IMR-90 (cell line): ENCODE measurements around the gene COL23A1. TPM values are rescaled to one million over a fixed set of nuclear protein-coding genes. Genes with fewer than 3 reads are reported as not detected.

Experiments
- ATAC-seq: fragments of 200-7000 bp; cut with Tn5 transposase; 2 replicates; pipeline ENCODE4 v1.9.1; 2020; ENCODE audit warnings: low read depth, mild to moderate bottlenecking, moderate library complexity
- BruUV-seq: library from RNA; stranded (reverse); fragments of 400-500 nt; replicated peaks from 2 replicates; lab custom pipeline; 2021; lab: Mats Ljungman, UMichigan
- CTCF ChIA-PET: fragments of 300-600 bp; formaldehyde crosslinking; extraction: SDS; loops from one replicate; lab custom pipeline; 2021; ENCODE audit warnings: antibody characterized with exemption; lab: Yijun Ruan, JAX
- POLR2A ChIA-PET: fragments of 300-600 bp; sonication (Branson Sonifier 250); formaldehyde crosslinking; loops from one replicate; lab custom pipeline; 2022; ENCODE audit warnings: antibody characterized with exemption; ENCODE audit not compliant: unreplicated experiment; lab: Charles Lee
- DNase-seq: peaks from one replicate; pipeline ENCODE4 v3.0.0; 2013
- H2AFZ ChIP-seq: replicated peaks from 2 replicates; pipeline ENCODE3; 2013; ENCODE audit warnings: low read length, mild to moderate bottlenecking; ENCODE audit not compliant: poor library complexity
- H2AK5ac ChIP-seq: 2 replicates; pipeline ENCODE4 v1.6.1; 2013; ENCODE audit warnings: low read depth, low read length, inconsistent platforms
- H2AK9ac ChIP-seq: replicated peaks from 2 replicates; pipeline ENCODE3; 2013; ENCODE audit warnings: mild to moderate bottlenecking, low read depth, low read length, moderate library complexity; ENCODE audit not compliant: poor library complexity
- H2BK120ac ChIP-seq: 2 replicates; pipeline ENCODE4 v1.6.1; 2013; ENCODE audit warnings: low read depth, low read length, inconsistent platforms
- H2BK15ac ChIP-seq: 3 replicates; pipeline ENCODE4 v1.6.1; 2013; ENCODE audit warnings: low read depth, low read length, inconsistent platforms
- H2BK20ac ChIP-seq: 2 replicates; pipeline ENCODE4 v1.6.1; 2013; ENCODE audit warnings: low read depth, mild to moderate bottlenecking, inconsistent platforms, low read length, moderate library complexity
- H2BK5ac ChIP-seq: 2 replicates; pipeline ENCODE4 v1.6.1; 2013; ENCODE audit warnings: mild to moderate bottlenecking, low read depth, low read length, inconsistent platforms; ENCODE audit not compliant: poor library complexity, severe bottlenecking
- H3K14ac ChIP-seq: replicated peaks from 2 replicates; pipeline ENCODE4 v1.6.1; 2013; ENCODE audit warnings: low read depth, low read length, inconsistent platforms
- H3K18ac ChIP-seq: 2 replicates; pipeline ENCODE4 v1.6.1; 2013; ENCODE audit warnings: low read depth, low read length, control low read depth
- H3K23ac ChIP-seq: 2 replicates; pipeline ENCODE4 v1.6.1; 2013; ENCODE audit warnings: low read depth, low read length, inconsistent platforms
- H3K27ac ChIP-seq: 2 replicates; pipeline ENCODE4 v1.5.1; 2013; ENCODE audit warnings: mild to moderate bottlenecking, control low read depth, low read length; ENCODE audit not compliant: insufficient read depth
- H3K27me3 ChIP-seq: 2 replicates; pipeline ENCODE4 v1.6.1; 2013; ENCODE audit warnings: low read length; ENCODE audit not compliant: control insufficient read depth, insufficient read depth
- H3K36me3 ChIP-seq: 2 replicates; pipeline ENCODE4 v1.6.1; 2013; ENCODE audit warnings: low read length, mixed read lengths; ENCODE audit not compliant: control insufficient read depth, insufficient read depth
- H3K4ac ChIP-seq: 2 replicates; pipeline ENCODE4 v1.6.1; 2013; ENCODE audit warnings: low read depth, low read length, inconsistent platforms
- H3K4me1 ChIP-seq: 2 replicates; pipeline ENCODE4 v1.6.1; 2013; ENCODE audit warnings: low read length, mixed read lengths; ENCODE audit not compliant: control insufficient read depth, insufficient read depth
- H3K4me2 ChIP-seq: 2 replicates; pipeline ENCODE4 v1.6.1; 2013; ENCODE audit warnings: low read depth, mild to moderate bottlenecking, control low read depth, low read length, moderate library complexity
- H3K4me3 ChIP-seq: 2 replicates; pipeline ENCODE4 v1.5.1; 2013; ENCODE audit warnings: low read depth, mild to moderate bottlenecking, control low read depth, low read length, moderate library complexity; ENCODE audit not compliant: insufficient read depth
- H3K56ac ChIP-seq: 2 replicates; pipeline ENCODE4 v1.6.1; 2013; ENCODE audit warnings: low read length, inconsistent platforms; ENCODE audit not compliant: insufficient read depth; ENCODE audit errors: extremely low read depth
- H3K79me1 ChIP-seq, 2 experiments: 2 replicates each; pipeline ENCODE4 v1.6.1; 2013; ENCODE audit warnings: low read length in 2 of 2, inconsistent platforms in 1 of 2, low read depth in 1 of 2
- H3K9ac ChIP-seq: 2 replicates; pipeline ENCODE4 v1.6.1; 2013; ENCODE audit warnings: low read depth, low read length, control low read depth
- H3K9me1 ChIP-seq: 2 replicates; pipeline ENCODE4 v1.6.1; 2013; ENCODE audit warnings: low read length, inconsistent platforms; ENCODE audit not compliant: insufficient read depth
- H3K9me3 ChIP-seq: 2 replicates; pipeline ENCODE4 v1.6.1; 2013; ENCODE audit warnings: low read length; ENCODE audit not compliant: control insufficient read depth, insufficient read depth
- H4K20me1 ChIP-seq: 2 replicates; pipeline ENCODE4 v1.6.1; 2013; ENCODE audit warnings: low read length, inconsistent platforms; ENCODE audit not compliant: insufficient read depth
- H4K5ac ChIP-seq: 2 replicates; pipeline ENCODE4 v1.6.1; 2013; ENCODE audit warnings: mild to moderate bottlenecking, low read depth, low read length, control low read depth
- H4K8ac ChIP-seq, 2 experiments: 2 replicates each; pipeline ENCODE4 v1.6.1; 2013; ENCODE audit warnings: low read depth in 2 of 2, low read length in 2 of 2, control low read depth in 1 of 2, inconsistent platforms in 1 of 2
- H4K91ac ChIP-seq: 2 replicates; pipeline ENCODE4 v1.6.1; 2013; ENCODE audit warnings: low read depth, low read length, inconsistent platforms; ENCODE audit not compliant: insufficient read depth
- BHLHE40 ChIP-seq: fragments of 150-350 bp; IDR thresholded peaks from 2 replicates; pipeline ENCODE4 v1.6.1; 2016; ENCODE audit warnings: mild to moderate bottlenecking, low read depth, low read length
- CEBPB ChIP-seq: IDR thresholded peaks from 2 replicates; pipeline ENCODE4 v1.6.1; 2012; ENCODE audit warnings: low read depth, low read length, improper control_type of control experiment
- CHD1 ChIP-seq: IDR thresholded peaks from 2 replicates; pipeline ENCODE4 v1.6.1; 2012; ENCODE audit warnings: low read depth, low read length, improper control_type of control experiment
- FOS ChIP-seq: fragments of 150-350 bp; IDR thresholded peaks from 2 replicates; pipeline ENCODE4 v1.6.1; 2016; ENCODE audit warnings: low read depth, low read length
- MAFK ChIP-seq: IDR thresholded peaks from 2 replicates; pipeline ENCODE4 v1.6.1; 2012; ENCODE audit warnings: low read depth, low read length, improper control_type of control experiment
- MAZ ChIP-seq: IDR thresholded peaks from 2 replicates; pipeline ENCODE4 v1.6.1; 2012; ENCODE audit warnings: low read depth, mild to moderate bottlenecking, low read length, improper control_type of control experiment, moderate library complexity, borderline replicate concordance
- MXI1 ChIP-seq: IDR thresholded peaks from 2 replicates; pipeline ENCODE4 v1.6.1; 2012; ENCODE audit warnings: low read depth, mild to moderate bottlenecking, low read length, moderate library complexity, borderline replicate concordance
- NFE2L2 ChIP-seq: fragments of 150-350 bp; IDR thresholded peaks from 2 replicates; pipeline ENCODE4 v1.6.1; 2016; ENCODE audit warnings: low read depth, mild to moderate bottlenecking, low read length
- POLR2A ChIP-seq: IDR thresholded peaks from 2 replicates; pipeline ENCODE4 v1.6.1; 2012; ENCODE audit warnings: mild to moderate bottlenecking, low read depth, low read length
- RAD21 ChIP-seq: IDR thresholded peaks from 2 replicates; pipeline ENCODE4 v1.6.1; 2012; ENCODE audit warnings: low read length, improper control_type of control experiment
- RCOR1 ChIP-seq: IDR thresholded peaks from 2 replicates; pipeline ENCODE4 v1.6.1; 2012; ENCODE audit warnings: mild to moderate bottlenecking, low read length, improper control_type of control experiment; ENCODE audit not compliant: insufficient replicate concordance
- RFX5 ChIP-seq: IDR thresholded peaks from 2 replicates; pipeline ENCODE4 v1.8.0; 2012; ENCODE audit warnings: low read depth, mild to moderate bottlenecking, low read length, moderate library complexity
- SMC3 ChIP-seq: fragments of 150-350 bp; IDR thresholded peaks from 2 replicates; pipeline ENCODE4 v1.6.1; 2016; ENCODE audit warnings: low read depth, mild to moderate bottlenecking, antibody characterized with exemption, low read length, moderate library complexity
- WGBS, 2 experiments: methylation state at CpG; one replicate each; pipeline versions ENCODE4 v1.1.5 to v1.1.7; 2013; ENCODE audit warnings: missing lambda C conversion rate in 2 of 2; ENCODE audit not compliant: insufficient read length in 1 of 2; ENCODE audit errors: extremely low coverage in 2 of 2; 5-methylcytosine and 5-hydroxymethylcytosine counted together
- dilution Hi-C: fragments of 300-500 bp; cut with HindIII; formaldehyde crosslinking; loops from one replicate; pipeline ENCODE4 v1.14.3; 2018; ENCODE audit warnings: low sequenced_read_pairs; ENCODE audit not compliant: unreplicated experiment
- in situ Hi-C: fragments of 300-500 bp; cut with MboI; formaldehyde crosslinking; loops from 3 replicates; pipeline ENCODE4 v1.14.3; 2019; ENCODE audit warnings: low sequenced_read_pairs, inconsistent platforms, mixed read lengths
- intact Hi-C: fragments of 100-400 bp; cut with micrococcal nuclease; formaldehyde crosslinking; loops from 2 replicates; pipeline ENCODE4 v1.10.0; 2022
- polyA plus RNA-seq, 3 experiments: library from polyadenylated mRNA; depleted of rRNA; stranded (reverse); fragments of >200 nt; gene quantifications; 2 replicates each; pipeline ENCODE4 v1.2.3, GENCODE V29; 2012; ENCODE audit warnings: low replicate concordance in 1 of 3
- total RNA-seq: library from RNA; depleted of rRNA; stranded (reverse); fragments of >200 nt; gene quantifications from 2 replicates; pipeline ENCODE4 v1.2.3, GENCODE V29; 2012
- TF ChIP-seq, protein P1 (sequence below): fragments of 150-350 bp; IDR thresholded peaks from 2 replicates; pipeline ENCODE4 v1.6.1; 2017; ENCODE audit warnings: mild to moderate bottlenecking, antibody characterized with exemption, low read length, low read depth
- TF ChIP-seq, protein P2 (sequence below): conservative IDR thresholded peaks from 2 replicates; pipeline ENCODE4 v1.5.1; 2012; ENCODE audit warnings: mild to moderate bottlenecking, low read depth, low read length, improper control_type of control experiment
- TF ChIP-seq, protein P3 (sequence below): fragments of 150-350 bp; IDR thresholded peaks from 2 replicates; pipeline ENCODE4 v1.6.1; 2016; ENCODE audit warnings: low read depth, mild to moderate bottlenecking, low read length, moderate library complexity, borderline replicate concordance

The COL23A1 gene
- total and polyA plus RNA-seq, 2 of the 4 experiments (the other 2 are of a cell fraction): not detected

DNA sequence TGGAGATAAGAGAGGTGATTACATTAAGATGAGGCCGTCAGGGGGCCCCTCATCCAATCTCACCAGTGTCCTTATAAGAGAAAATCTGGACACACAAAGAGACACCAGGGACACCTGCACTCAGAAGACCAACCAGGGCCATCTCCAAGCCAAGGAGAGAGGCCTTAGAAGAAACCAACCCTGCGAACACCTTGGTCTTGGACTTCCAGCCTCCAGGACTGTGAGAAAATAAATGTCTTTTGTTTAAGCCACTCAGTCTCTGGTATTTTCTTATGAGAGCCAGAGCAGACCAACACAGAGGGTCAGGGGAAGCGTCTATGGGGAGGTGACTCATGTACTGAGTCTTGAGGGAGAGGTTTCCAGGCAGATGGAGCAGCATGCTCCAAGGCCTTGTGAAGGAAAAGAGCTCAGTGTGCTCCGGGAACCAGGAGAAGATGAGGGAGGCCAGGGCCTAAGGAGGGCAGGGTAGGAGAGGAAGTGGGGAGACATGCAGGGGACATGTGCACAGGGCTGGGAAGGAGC, 363.0 kb downstream of the COL23A1 start:
- H4K8ac ChIP-seq: no peak overlapping the region
- H4K5ac ChIP-seq: no peak overlapping the region
- no peak overlapping the region for H3K56ac ChIP-seq
- H2AK9ac ChIP-seq: no peak overlapping the region
- no peak overlapping the region for H3K4ac ChIP-seq
- dilution Hi-C loops (no loop called here), in situ Hi-C loops (no loop called here), intact Hi-C loops (no loop called here)
- whole genome bisulfite sequencing, 2 experiments: 100% methylated on average over 1 of the region's 4 CpGs; no CpG with 5 or more reads in 1 of the 2 experiments
- H3K4me1 ChIP-seq: peaks cover 7% of the 10 kb centered on the region
- H3K27me3 ChIP-seq: no peaks in the 10 kb centered on the region
- H3K79me1 ChIP-seq: peaks cover 22 to 82% of the 10 kb centered on the region in 2 experiments
- H3K27ac ChIP-seq: no peak overlapping the region
- H2BK120ac ChIP-seq: no peak overlapping the region
- H3K9me1 ChIP-seq: peaks cover 24% of the 10 kb centered on the region
- no peak for ATAC-seq
- no peak overlapping the region for H2BK20ac ChIP-seq
- CTCF ChIA-PET: no interaction called here
- BruUV-seq: no TSS peak
- H3K36me3 ChIP-seq: peaks cover 49% of the 10 kb centered on the region
- H4K20me1 ChIP-seq: peaks cover 6% of the 10 kb centered on the region
- H2AFZ ChIP-seq: no peak overlapping the region
- no peak overlapping the region for H2BK15ac ChIP-seq
- H3K14ac ChIP-seq: no peak overlapping the region
- 0 out of 2 replicates have a peak, but pooled peaks cover 2% of the 10 kb centered on the region for H3K9me3 ChIP-seq
- H4K91ac ChIP-seq: no peak overlapping the region
- H3K23ac ChIP-seq: no peak overlapping the region
- no peak overlapping the region for H3K18ac ChIP-seq
- H3K4me2 ChIP-seq: no peak overlapping the region
- H3K4me3 ChIP-seq: no peak overlapping the region
- POLR2A ChIA-PET: no interaction called here
- H2AK5ac ChIP-seq: no peak overlapping the region
- peak; percentile 63 for DNase-seq
- H2BK5ac ChIP-seq: no peak overlapping the region
- H3K9ac ChIP-seq: no peak overlapping the region
- no peak for TF ChIP-seq MAFK
- TF ChIP-seq RCOR1: no peak
- TF ChIP-seq RAD21: no peak
- TF ChIP-seq, protein P1, sequence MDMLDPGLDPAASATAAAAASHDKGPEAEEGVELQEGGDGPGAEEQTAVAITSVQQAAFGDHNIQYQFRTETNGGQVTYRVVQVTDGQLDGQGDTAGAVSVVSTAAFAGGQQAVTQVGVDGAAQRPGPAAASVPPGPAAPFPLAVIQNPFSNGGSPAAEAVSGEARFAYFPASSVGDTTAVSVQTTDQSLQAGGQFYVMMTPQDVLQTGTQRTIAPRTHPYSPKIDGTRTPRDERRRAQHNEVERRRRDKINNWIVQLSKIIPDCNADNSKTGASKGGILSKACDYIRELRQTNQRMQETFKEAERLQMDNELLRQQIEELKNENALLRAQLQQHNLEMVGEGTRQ: no peak
- no peak for TF ChIP-seq CEBPB
- TF ChIP-seq POLR2A: no peak
- TF ChIP-seq, protein P2, sequence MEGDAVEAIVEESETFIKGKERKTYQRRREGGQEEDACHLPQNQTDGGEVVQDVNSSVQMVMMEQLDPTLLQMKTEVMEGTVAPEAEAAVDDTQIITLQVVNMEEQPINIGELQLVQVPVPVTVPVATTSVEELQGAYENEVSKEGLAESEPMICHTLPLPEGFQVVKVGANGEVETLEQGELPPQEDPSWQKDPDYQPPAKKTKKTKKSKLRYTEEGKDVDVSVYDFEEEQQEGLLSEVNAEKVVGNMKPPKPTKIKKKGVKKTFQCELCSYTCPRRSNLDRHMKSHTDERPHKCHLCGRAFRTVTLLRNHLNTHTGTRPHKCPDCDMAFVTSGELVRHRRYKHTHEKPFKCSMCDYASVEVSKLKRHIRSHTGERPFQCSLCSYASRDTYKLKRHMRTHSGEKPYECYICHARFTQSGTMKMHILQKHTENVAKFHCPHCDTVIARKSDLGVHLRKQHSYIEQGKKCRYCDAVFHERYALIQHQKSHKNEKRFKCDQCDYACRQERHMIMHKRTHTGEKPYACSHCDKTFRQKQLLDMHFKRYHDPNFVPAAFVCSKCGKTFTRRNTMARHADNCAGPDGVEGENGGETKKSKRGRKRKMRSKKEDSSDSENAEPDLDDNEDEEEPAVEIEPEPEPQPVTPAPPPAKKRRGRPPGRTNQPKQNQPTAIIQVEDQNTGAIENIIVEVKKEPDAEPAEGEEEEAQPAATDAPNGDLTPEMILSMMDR: no peak
- no peak for TF ChIP-seq MXI1
- TF ChIP-seq FOS: no peak
- TF ChIP-seq SMC3: no peak
- TF ChIP-seq, protein P3, sequence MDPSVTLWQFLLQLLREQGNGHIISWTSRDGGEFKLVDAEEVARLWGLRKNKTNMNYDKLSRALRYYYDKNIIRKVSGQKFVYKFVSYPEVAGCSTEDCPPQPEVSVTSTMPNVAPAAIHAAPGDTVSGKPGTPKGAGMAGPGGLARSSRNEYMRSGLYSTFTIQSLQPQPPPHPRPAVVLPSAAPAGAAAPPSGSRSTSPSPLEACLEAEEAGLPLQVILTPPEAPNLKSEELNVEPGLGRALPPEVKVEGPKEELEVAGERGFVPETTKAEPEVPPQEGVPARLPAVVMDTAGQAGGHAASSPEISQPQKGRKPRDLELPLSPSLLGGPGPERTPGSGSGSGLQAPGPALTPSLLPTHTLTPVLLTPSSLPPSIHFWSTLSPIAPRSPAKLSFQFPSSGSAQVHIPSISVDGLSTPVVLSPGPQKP: no peak
- TF ChIP-seq CHD1: no peak
- no peak for TF ChIP-seq NFE2L2
- no peak for TF ChIP-seq BHLHE40
- TF ChIP-seq RFX5: no peak
- TF ChIP-seq MAZ: no peak
